Stimulated activated CD4-positive, alpha-beta T cell treated with anti-CD3 and anti-CD28 coated beads, Interleukin-1b, Interleukin-23, amount 100 ng/mL, for 1 hour (primary cell): ENCODE results near the gene CKLF.
A peak's percentile ranks its signal among the peaks of the same experiment; 100 is the strongest.
"Not testable (repeated sequence)": the region's sequence is repeated elsewhere in the genome, so short reads cannot be mapped to it uniquely, and the experiment has no call there.

Experiments
- DNase-seq, 2 donors: peaks; one replicate each; pipeline ENCODE4 v3.0.0-alpha.2; 2020; ENCODE audit warnings: low read depth in 2 of 2

Gene CKLF

GRCh38 chr16:66552286-66553177 lies at the start of gene CKLF:
CKLF (plus strand) TSS chr16:66552576; CDS start chr16:66552716, 140 bp downstream.
- peak; percentile 75 to 79 for DNase-seq

GRCh38 chr16:66503030-66503429 lies 49.3 kb upstream of the CKLF start:
- DNase-seq, result no peak

- no peak for DNase-seq
Measured at GRCh38 chr16:66503612-66504011, 48.8 kb upstream of the CKLF start.

GRCh38 chr16:66507731-66508239 lies 44.6 kb upstream of the CKLF start:
- no peak for DNase-seq

- DNase-seq, result no peak
Measured at GRCh38 chr16:66508248-66508913, 44.0 kb upstream of the CKLF start.

- no peak for DNase-seq
Measured at GRCh38 chr16:66508914-66509496, 43.4 kb upstream of the CKLF start.

GRCh38 chr16:66509576-66509975 lies 42.8 kb upstream of the CKLF start:
- no peak for DNase-seq

GRCh38 chr16:66510298-66510697 lies 42.1 kb upstream of the CKLF start:
- DNase-seq, result no peak

- no peak for DNase-seq
Measured at GRCh38 chr16:66510711-66511601, 41.4 kb upstream of the CKLF start.

- no peak for DNase-seq
Measured at GRCh38 chr16:66511602-66512271, 40.6 kb upstream of the CKLF start.

GRCh38 chr16:66512272-66513110 lies 39.9 kb upstream of the CKLF start:
- DNase-seq, result no peak

GRCh38 chr16:66513111-66513723 lies 39.2 kb upstream of the CKLF start:
- DNase-seq, result no peak

- not testable (repeated sequence) for DNase-seq
Measured at GRCh38 chr16:66514391-66514790, 38.0 kb upstream of the CKLF start.

GRCh38 chr16:66514980-66515595 lies 37.3 kb upstream of the CKLF start:
- DNase-seq, result not testable (repeated sequence)

- no peak for DNase-seq
Measured at GRCh38 chr16:66515596-66516508, 36.5 kb upstream of the CKLF start.

- DNase-seq, result no peak
Measured at GRCh38 chr16:66516509-66516807, 35.9 kb upstream of the CKLF start.

GRCh38 chr16:66516808-66517585 lies 35.4 kb upstream of the CKLF start:
- DNase-seq, result peak; percentile 30 to 57
